Neural cell (in vitro differentiated cells): Measurements from ENCODE around the gene PTOV1. TPM values are rescaled to one million over a fixed set of nuclear protein-coding genes. Genes with fewer than 3 reads are reported as not detected.

Experiments used
- H2AFZ ChIP-seq: fragments of 200-600, 300-800 bp; sonication (generic), shearing (Covaris generic); 2 replicates; pipeline ENCODE4 v1.6.0; 2014; ENCODE audit warnings: low read depth, mild to moderate bottlenecking, antibody characterized with exemption, low read length, moderate library complexity
- H3F3A ChIP-seq: fragments of 200-600 bp; shearing (Covaris generic); 2 replicates; pipeline ENCODE4 v1.6.1; 2016; ENCODE audit warnings: mild to moderate bottlenecking, moderate library complexity, mixed read lengths, antibody characterized with exemption, low read length; ENCODE audit not compliant: insufficient read depth, poor library complexity, severe bottlenecking
- H3K27ac ChIP-seq: fragments of 200-600, 300-800 bp; sonication (generic), shearing (Covaris generic); 2 replicates; pipeline ENCODE4 v1.5.1; 2014; ENCODE audit warnings: mild to moderate bottlenecking, low read length, moderate library complexity
- H3K27me3 ChIP-seq: fragments of 300-800, 200-600 bp; sonication (generic), shearing (Covaris generic); 2 replicates; pipeline ENCODE4 v1.6.0; 2014; ENCODE audit warnings: mild to moderate bottlenecking, low read depth, low read length, moderate library complexity; ENCODE audit not compliant: insufficient read depth
- H3K36me3 ChIP-seq: fragments of 300-800, 200-600 bp; sonication (generic), shearing (Covaris generic); 2 replicates; pipeline ENCODE4 v1.5.1; 2014; ENCODE audit warnings: mild to moderate bottlenecking, antibody characterized with exemption, low read length, moderate library complexity; ENCODE audit not compliant: insufficient read depth
- H3K4me2 ChIP-seq: fragments of 300-800, 200-600 bp; sonication (generic), shearing (Covaris generic); 2 replicates; pipeline ENCODE4 v1.6.0; 2014; ENCODE audit warnings: mild to moderate bottlenecking, low read length
- H3K4me3 ChIP-seq: fragments of 300-800, 200-600 bp; sonication (generic), shearing (Covaris generic); 2 replicates; pipeline ENCODE4 v1.5.1; 2014; ENCODE audit warnings: mild to moderate bottlenecking, low read length, moderate library complexity
- H3K79me2 ChIP-seq: fragments of 200-600 bp; shearing (Covaris generic); replicated peaks from 2 replicates; pipeline ENCODE4 v1.6.0; 2014; ENCODE audit warnings: mild to moderate bottlenecking, low read length, moderate library complexity; ENCODE audit not compliant: insufficient read depth
- H3K9ac ChIP-seq: fragments of 300-800, 200-600 bp; sonication (generic), shearing (Covaris generic); 2 replicates; pipeline ENCODE4 v1.6.1; 2016; ENCODE audit warnings: mild to moderate bottlenecking, low read length, mixed read lengths
- H3K9me2 ChIP-seq: fragments of 200-600 bp; shearing (Covaris generic); 2 replicates; pipeline ENCODE4 v1.6.1; 2016; ENCODE audit warnings: mild to moderate bottlenecking, low read length, mixed read lengths; ENCODE audit not compliant: insufficient read depth
- H3K9me3 ChIP-seq: fragments of 200-600, 300-800 bp; sonication (generic), shearing (Covaris generic); 2 replicates; pipeline ENCODE4 v1.6.1; 2016; ENCODE audit warnings: mild to moderate bottlenecking, mixed run types, low read length, moderate library complexity, mixed read lengths
- H4K20me1 ChIP-seq: fragments of 200-600 bp; shearing (Covaris generic); 2 replicates; pipeline ENCODE4 v1.6.1; 2016; ENCODE audit warnings: mild to moderate bottlenecking, mixed run types; ENCODE audit not compliant: insufficient read depth
- CTCF ChIP-seq: fragments of 450-650 bp; IDR thresholded peaks from 2 replicates; pipeline ENCODE4 v1.5.1; 2014; ENCODE audit warnings: antibody characterized with exemption, mild to moderate bottlenecking, moderate library complexity; ENCODE audit not compliant: poor library complexity, severe bottlenecking
- EP300 ChIP-seq: fragments of 450-650 bp; conservative IDR thresholded peaks from 2 replicates; pipeline ENCODE4 v1.6.1; 2014; ENCODE audit warnings: antibody characterized with exemption, mild to moderate bottlenecking, moderate library complexity; ENCODE audit not compliant: poor library complexity, severe bottlenecking
- EZH2 ChIP-seq: fragments of 200-600, 300-800 bp; shearing (Covaris generic), sonication (generic); IDR thresholded peaks from 2 replicates; pipeline ENCODE4 v1.6.1; 2014; ENCODE audit warnings: antibody characterized with exemption, low read length, borderline replicate concordance, mild to moderate bottlenecking; ENCODE audit not compliant: insufficient read depth, poor library complexity, severe bottlenecking
- MXI1 ChIP-seq: fragments of 450-650 bp; conservative IDR thresholded peaks from 2 replicates; pipeline ENCODE4 v1.6.1; 2014; ENCODE audit warnings: antibody characterized with exemption, mild to moderate bottlenecking; ENCODE audit not compliant: poor library complexity, severe bottlenecking
- POLR2AphosphoS5 ChIP-seq: IDR thresholded peaks from 2 replicates; pipeline ENCODE4 v1.6.1; 2012
- RAD21 ChIP-seq: fragments of 450-650 bp; conservative IDR thresholded peaks from 2 replicates; pipeline ENCODE4 v1.6.1; 2014; ENCODE audit warnings: antibody characterized with exemption, mild to moderate bottlenecking, moderate library complexity
- REST ChIP-seq: IDR thresholded peaks from 2 replicates; pipeline ENCODE4 v1.6.1; 2012; ENCODE audit warnings: borderline replicate concordance
- SMC3 ChIP-seq: fragments of 450-650 bp; conservative IDR thresholded peaks from 2 replicates; pipeline ENCODE4 v1.6.1; 2014; ENCODE audit warnings: antibody characterized with exemption, mild to moderate bottlenecking, moderate library complexity; ENCODE audit not compliant: poor library complexity
- TAF1 ChIP-seq: IDR thresholded peaks from 2 replicates; pipeline ENCODE4 v1.6.1; 2012; ENCODE audit warnings: low read depth
- polyA plus RNA-seq: library from polyadenylated mRNA; depleted of rRNA; stranded (reverse); fragments of >200 nt; gene quantifications from 2 replicates; pipeline ENCODE4 v1.2.3, GENCODE V29; 2014

The PTOV1 gene
- polyA plus RNA-seq, 1 donor from 2014 or later = 199 TPM

GRCh38 chr19:49848938-49849337, 2.0 kb upstream of the PTOV1 start:
- Histone ChIP-seq H3F3A (no peaks in the 10 kb centered on the region), H3K9me2 (no peaks in the 10 kb centered on the region), H3K36me3 (peaks cover 4% of the 10 kb centered on the region), H2AFZ (no peak overlapping the region), H3K27me3 (no peaks in the 10 kb centered on the region), H3K4me2 (no peak overlapping the region), H3K9ac (no peak overlapping the region), H4K20me1 (peaks cover 18% of the 10 kb centered on the region), H3K79me2 (peaks cover 24% of the 10 kb centered on the region), H3K27ac (no peak overlapping the region), H3K4me3 (no peak overlapping the region), H3K9me3 (no peaks in the 10 kb centered on the region)
- TF ChIP-seq RAD21 = no peak
- no peak for TF ChIP-seq MXI1
- TF ChIP-seq EP300 = no peak
- no peak for TF ChIP-seq SMC3
- no peak for TF ChIP-seq CTCF
- no peak for TF ChIP-seq REST
- no peak for TF ChIP-seq EZH2
- no peak for TF ChIP-seq TAF1
- TF ChIP-seq POLR2AphosphoS5 = no peak

GRCh38 chr19:49849433-49850220, 1.3 kb upstream of the PTOV1 start:
- H3F3A ChIP-seq = no peaks in the 10 kb centered on the region
- H2AFZ ChIP-seq = no peak overlapping the region
- peak overlapping the region; percentile 70 for H3K4me3 ChIP-seq
- H3K27ac ChIP-seq = peak overlapping the region; percentile 95
- peaks cover 27% of the 10 kb centered on the region for H3K79me2 ChIP-seq
- H3K4me2 ChIP-seq = no peak overlapping the region
- H3K9me2 ChIP-seq = no peaks in the 10 kb centered on the region
- no peak for TF ChIP-seq CTCF
- no peak for TF ChIP-seq TAF1
- TF ChIP-seq POLR2AphosphoS5 = no peak
- TF ChIP-seq RAD21 = no peak
- no peak for TF ChIP-seq SMC3
- no peak for TF ChIP-seq EP300
- TF ChIP-seq MXI1 = no peak
- TF ChIP-seq EZH2 = no peak
- TF ChIP-seq REST = no peak
- H3K36me3 ChIP-seq = peaks cover 4% of the 10 kb centered on the region
- peak overlapping the region; percentile 89 for H3K9ac ChIP-seq
- no peaks in the 10 kb centered on the region for H3K27me3 ChIP-seq
- peaks cover 25% of the 10 kb centered on the region for H4K20me1 ChIP-seq
- no peaks in the 10 kb centered on the region for H3K9me3 ChIP-seq
